GM10847 (cell line): Measurements from ENCODE around the gene CLNK.

Experiments used
- POLR2A ChIP-seq: IDR thresholded peaks from 2 replicates; pipeline ENCODE4 v1.6.1; 2011; ENCODE audit not compliant: insufficient read length; ENCODE audit errors: extremely low read depth

Gene CLNK

GRCh38 chr4:10535912-10536311 is 148.7 kb downstream of the CLNK start:
- TF ChIP-seq POLR2A, result no peak

- no peak for TF ChIP-seq POLR2A
Observed at GRCh38 chr4:10534820-10535219, 149.7 kb downstream of the CLNK start.

DNA sequence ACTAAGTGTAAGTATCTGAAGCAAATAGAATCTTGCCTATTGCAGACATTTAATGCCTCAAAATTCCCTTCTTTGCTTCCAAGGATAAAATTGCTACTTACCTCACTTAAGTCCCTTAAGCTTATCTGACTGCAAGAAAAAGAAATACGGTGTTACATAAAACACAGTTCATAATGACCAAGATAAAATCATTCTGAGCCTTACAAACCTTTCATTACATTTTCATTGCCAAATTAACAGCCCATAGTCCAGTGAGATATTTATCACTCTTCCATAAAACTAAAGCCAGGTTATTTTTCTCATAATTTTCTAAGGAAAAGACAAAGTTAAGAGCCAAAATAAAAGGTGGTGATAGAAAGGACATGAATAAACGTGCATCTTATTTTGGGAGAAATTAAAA is 152.4 kb downstream of the CLNK start:
- TF ChIP-seq POLR2A, result no peak

DNA sequence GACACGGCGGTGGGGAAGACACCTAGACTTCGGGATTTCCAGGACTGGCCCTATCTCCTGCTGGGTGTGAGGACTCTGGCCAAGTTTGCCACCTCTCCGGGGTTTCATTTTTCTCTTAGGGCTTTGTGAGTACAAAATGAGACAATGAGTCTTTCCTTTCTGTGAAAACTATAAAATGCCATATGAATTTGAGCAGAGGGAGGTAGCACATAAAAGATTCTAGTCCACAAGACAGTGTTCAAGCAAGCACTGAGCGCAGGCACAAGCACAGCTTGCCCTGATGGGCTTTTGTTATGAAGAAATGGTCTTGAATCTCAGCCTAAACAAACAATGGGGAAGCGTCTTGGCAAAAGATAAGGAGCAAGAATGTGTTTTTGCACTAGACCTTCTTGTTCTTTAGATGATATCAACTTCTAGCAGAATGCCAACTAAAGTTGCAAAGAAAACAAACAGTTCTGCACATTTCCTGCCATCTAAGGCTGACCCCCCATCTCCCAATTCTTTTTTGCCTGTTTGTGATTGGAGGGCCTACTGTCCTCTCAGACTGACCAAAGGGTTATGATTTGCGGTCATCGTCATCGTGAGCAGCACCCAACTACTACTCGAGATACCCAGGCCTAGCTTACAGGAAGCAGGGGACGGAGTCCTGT is 154.3 kb downstream of the CLNK start:
- no peak for TF ChIP-seq POLR2A

GRCh38 chr4:10529291-10530136 is 155.1 kb downstream of the CLNK start:
- no peak for TF ChIP-seq POLR2A

- TF ChIP-seq POLR2A, result no peak
Observed at GRCh38 chr4:10527438-10527837, 157.1 kb downstream of the CLNK start.

DNA sequence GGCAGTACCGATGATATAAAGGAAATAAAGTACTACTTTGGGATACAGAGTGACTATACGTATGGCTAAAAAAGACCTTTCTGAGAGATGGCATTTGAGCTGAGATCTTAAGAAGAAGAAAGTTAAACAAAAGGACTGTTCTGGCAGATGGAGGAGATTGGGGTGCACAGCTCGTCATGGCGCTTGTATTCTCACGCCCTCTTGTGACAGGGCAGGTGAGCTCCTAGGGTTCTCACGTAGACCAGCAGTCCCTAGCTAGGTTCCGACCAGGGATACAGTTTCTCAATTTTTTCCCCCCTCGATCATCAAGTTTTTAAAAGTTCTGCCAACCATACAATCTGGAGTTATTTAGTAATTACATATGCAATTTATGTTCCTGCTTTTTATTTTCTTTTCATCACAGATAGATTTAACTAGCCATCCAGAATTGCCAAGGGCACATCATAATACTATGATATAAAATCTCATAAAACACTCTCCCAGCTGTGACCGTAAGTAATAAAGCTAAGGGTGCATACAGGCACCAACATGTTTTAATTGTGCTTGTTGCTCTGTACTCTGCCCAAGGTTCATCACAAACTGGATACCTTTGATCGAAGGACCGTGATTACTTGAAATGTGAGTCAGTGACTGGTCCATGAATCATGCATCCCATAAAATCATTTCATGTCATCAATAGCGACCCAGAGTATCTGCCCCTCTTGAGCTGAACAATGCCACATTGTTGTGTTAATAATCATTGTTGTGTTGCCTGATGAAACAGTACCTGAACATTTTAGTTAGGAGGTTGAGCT is 157.9 kb downstream of the CLNK start:
- no peak for TF ChIP-seq POLR2A

DNA sequence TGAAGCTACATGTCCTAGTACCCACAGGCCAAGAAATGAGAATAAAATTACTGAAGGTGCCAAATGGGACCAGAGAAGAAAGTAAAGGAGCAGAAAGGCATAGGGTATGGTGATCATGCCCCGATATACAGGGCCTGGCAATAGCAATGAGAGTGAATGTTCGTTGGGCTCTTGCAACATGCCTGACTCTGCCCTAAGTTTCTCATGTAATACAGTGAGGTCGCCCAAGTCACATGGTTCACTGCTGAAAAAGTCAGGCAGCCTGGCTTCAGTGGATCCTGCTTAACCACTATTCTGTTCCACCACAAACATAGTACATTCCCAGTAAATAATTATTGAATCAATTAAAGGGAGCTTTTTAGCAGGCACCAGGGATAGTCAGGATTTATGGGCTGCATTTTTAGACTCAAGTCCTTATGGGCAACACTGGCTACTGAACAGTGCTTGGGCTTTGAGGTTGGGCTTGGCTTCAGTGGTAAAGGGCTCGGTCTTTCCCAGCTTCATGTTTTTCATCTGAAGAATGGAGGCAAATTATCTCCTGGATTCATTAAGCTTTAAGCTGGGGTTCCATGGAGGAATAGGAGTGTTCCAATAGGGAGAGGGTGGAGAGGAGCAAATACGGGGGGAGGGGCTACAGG is 160.3 kb downstream of the CLNK start:
- no peak for TF ChIP-seq POLR2A

- TF ChIP-seq POLR2A, result no peak
Observed at GRCh38 chr4:10521424-10521823, 163.1 kb downstream of the CLNK start.

- no peak for TF ChIP-seq POLR2A
Observed at GRCh38 chr4:10509733-10510132, 174.8 kb downstream of the CLNK start.

DNA sequence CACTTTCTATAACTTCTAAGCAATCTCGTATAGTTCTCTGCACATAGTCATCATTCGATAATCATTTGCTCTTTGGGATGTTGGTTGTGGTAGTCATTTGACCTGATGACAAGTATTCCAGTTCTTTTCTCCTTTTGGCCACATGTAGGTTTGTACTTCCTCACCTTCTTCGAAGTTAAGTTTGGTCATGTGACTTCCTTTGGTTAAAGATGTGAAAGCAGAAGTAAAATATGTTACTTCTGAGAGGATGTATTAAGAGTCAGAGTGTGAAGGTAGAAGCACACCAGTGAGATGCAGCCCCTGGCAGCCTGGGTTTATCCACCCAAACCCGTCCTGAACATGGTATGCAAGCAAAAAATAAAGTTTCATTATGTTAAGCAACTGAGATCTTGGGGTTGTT is 178.5 kb downstream of the CLNK start:
- no peak for TF ChIP-seq POLR2A

DNA sequence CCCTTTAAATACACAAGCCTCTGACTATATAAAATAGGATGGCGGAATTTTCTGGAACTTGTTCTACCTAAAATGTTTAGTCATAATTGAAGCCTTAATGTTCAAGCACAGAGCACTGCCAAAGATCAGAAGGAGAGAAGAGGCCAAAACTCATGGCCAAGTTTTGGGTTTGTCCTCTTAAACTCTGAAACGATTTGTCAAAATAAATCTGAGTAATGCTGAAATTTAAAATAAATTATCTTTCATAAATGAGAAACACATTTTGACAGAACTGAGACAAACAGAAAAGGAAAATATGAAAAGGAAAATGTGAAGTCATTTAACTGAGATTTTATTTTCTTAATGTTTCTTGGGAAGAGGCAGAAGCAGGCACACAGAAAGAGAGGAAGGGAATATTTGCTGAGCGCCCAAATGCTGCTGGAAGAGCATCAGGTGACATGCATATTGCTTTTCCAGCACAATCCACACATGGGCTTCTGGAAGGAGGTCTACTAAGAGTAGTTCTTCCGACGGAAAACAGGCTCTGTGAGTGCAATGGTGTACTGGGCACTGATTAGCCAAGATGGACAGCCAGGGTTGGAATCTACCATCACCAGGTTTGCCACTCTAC is 179.9 kb downstream of the CLNK start:
- TF ChIP-seq POLR2A, result no peak

GRCh38 chr4:10502717-10503116 is 181.9 kb downstream of the CLNK start:
- TF ChIP-seq POLR2A, result no peak

GRCh38 chr4:10500776-10501175 is 183.8 kb downstream of the CLNK start:
- no peak for TF ChIP-seq POLR2A

- TF ChIP-seq POLR2A, result no peak
Observed at GRCh38 chr4:10496200-10496599, 188.4 kb downstream of the CLNK start.
